ENCODE data around the gene INSL3. TPM values are rescaled to one million over a fixed set of nuclear protein-coding genes. Genes with fewer than 3 reads are reported as not detected.

The INSL3 gene
- total and polyA plus RNA-seq, 2 of the 13 experiments (the other 11 are each of a cell fraction or from before 2014, with no cell fraction given) = 0.30 TPM; not detected in 1

DNA sequence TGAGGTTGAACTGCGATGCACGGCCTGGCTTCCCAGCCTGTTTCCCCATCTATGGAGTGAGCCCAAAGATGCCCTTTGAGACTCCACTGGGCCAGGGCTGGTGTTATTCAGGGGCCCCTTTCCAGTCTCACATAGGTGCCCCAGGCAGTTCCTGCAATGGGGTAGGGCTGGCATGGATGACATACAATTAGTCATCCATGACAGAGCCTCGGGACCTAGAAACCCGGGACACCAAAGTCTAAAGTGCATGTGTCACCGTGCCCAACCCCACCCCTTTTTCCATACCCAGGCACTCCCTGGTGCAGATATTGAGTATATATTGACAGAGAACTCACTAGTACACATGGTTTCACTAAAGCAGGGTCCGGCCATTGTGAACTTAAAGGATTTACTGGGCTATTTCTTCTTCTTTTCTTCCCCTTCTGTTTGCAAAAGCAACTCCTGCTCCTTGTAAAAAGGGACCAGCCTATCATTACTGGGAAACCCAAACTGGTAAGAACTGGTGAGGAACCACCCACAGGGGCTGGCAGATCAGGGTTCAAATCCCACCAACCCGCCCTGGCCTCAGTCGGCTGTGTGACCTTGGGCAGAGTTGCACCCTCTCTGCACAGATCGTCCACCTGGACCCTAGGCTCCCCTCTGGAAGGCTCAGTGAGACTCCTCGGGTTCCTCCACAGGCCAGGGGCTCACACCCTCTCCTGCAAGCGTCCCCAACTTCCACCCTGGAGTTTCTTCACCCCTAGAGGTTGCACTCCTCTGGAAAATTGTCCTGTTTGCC, 23.7 kb downstream of the INSL3 start (continued):
- TF ChIP-seq, protein P1, sequence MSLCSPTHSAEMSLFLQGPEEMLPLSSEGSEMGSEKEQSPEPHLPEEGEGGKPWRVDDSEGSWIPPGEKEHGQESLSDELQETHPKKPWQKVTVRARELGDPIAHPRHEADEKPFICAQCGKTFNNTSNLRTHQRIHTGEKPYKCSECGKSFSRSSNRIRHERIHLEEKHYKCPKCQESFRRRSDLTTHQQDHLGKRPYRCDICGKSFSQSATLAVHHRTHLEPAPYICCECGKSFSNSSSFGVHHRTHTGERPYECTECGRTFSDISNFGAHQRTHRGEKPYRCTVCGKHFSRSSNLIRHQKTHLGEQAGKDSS (CRISPR knock-in tag; IDR thresholded peaks at IDR 0.05; ENCODE audit: borderline replicate concordance, low read depth) = no peak
- TF ChIP-seq HNRNPH1 (optimal IDR thresholded peaks at IDR 0.05; ENCODE audit: low read depth, low read length) (no peak), KLF15 (CRISPR knock-in tag; IDR thresholded peaks at IDR 0.05; ENCODE audit: borderline replicate concordance) (no peak), TRIM24 (CRISPR knock-in tag; IDR thresholded peaks at IDR 0.05) (no peak), ZNF382 (CRISPR knock-in tag; IDR thresholded peaks at IDR 0.05; ENCODE audit: borderline replicate concordance) (no peak), POLR2A (IDR thresholded peaks at IDR 0.05; ENCODE audit: insufficient read depth in 1 of 2, low read depth in 2 of 2, low read length in 2 of 2) (peak in 1 of 2 experiments; percentile 61; a peak in 2 of 4 replicates), ZNF557 (CRISPR knock-in tag; IDR thresholded peaks at IDR 0.05) (no peak), KDM5B (CRISPR knock-in tag; IDR thresholded peaks at IDR 0.05; ENCODE audit: borderline replicate concordance) (no peak; the same call in 1 of the 2 replicates), MTA1 (CRISPR knock-in tag; IDR thresholded peaks at IDR 0.05; ENCODE audit: borderline replicate concordance) (no peak), ZFYVE20 (CRISPR knock-in tag; IDR thresholded peaks at IDR 0.05; ENCODE audit: borderline replicate concordance, low read depth) (no peak), MYNN (CRISPR knock-in tag; IDR thresholded peaks at IDR 0.05; ENCODE audit: low read depth) (no peak), ZMYM2 (CRISPR knock-in tag; IDR thresholded peaks at IDR 0.05) (0 out of 2 replicates have a peak, but pooled peaks have one; percentile 59)
- TF ChIP-seq, protein P2, sequence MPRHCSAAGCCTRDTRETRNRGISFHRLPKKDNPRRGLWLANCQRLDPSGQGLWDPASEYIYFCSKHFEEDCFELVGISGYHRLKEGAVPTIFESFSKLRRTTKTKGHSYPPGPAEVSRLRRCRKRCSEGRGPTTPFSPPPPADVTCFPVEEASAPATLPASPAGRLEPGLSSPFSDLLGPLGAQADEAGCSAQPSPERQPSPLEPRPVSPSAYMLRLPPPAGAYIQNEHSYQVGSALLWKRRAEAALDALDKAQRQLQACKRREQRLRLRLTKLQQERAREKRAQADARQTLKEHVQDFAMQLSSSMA (CRISPR knock-in tag; IDR thresholded peaks at IDR 0.05) = no peak
- TF ChIP-seq, protein P3, sequence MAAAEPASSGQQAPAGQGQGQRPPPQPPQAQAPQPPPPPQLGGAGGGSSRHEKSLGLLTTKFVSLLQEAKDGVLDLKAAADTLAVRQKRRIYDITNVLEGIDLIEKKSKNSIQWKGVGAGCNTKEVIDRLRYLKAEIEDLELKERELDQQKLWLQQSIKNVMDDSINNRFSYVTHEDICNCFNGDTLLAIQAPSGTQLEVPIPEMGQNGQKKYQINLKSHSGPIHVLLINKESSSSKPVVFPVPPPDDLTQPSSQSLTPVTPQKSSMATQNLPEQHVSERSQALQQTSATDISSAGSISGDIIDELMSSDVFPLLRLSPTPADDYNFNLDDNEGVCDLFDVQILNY (CRISPR knock-in tag; conservative IDR thresholded peaks at IDR 0.05) = no peak
- TF ChIP-seq, protein P4, sequence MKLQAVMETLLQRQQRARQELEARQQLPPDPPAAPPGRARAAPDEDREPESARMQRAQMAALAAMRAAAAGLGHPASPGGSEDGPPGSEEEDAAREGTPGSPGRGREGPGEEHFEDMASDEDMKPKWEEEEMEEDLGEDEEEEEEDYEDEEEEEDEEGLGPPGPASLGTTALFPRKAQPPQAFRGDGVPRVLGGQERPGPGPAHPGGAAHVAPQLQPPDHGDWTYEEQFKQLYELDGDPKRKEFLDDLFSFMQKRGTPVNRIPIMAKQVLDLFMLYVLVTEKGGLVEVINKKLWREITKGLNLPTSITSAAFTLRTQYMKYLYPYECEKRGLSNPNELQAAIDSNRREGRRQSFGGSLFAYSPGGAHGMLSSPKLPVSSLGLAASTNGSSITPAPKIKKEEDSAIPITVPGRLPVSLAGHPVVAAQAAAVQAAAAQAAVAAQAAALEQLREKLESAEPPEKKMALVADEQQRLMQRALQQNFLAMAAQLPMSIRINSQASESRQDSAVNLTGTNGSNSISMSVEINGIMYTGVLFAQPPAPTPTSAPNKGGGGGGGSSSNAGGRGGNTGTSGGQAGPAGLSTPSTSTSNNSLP (IDR thresholded peaks at IDR 0.05; ENCODE audit: low read depth, low read length) = peak; percentile 62; the same call in 1 of the 2 replicates
- TF ChIP-seq, protein P5, sequence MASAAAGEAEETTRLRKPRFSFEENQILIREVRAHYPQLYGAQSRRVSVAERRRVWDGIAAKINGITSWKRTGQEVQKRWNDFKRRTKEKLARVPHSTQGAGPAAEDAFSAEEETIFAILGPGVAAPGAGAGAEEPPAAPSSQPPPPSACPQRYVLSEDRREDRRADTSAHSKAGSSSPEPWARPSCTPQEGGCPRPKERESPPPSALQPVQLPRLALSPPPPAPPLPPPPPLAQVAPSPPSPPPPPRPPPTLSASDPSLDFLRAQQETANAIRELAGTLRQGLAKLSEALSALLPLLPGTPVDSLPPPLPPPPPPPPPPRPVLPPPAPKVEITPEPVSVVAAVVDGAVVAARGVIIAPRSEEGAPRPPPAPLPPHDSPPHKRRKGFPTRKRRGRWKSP (CRISPR knock-in tag; IDR thresholded peaks at IDR 0.05) = 0 out of 2 replicates have a peak, but pooled peaks have one; percentile 20
